Natural killer cell treated with Interleukin-12 subunit alpha and Interleukin-12 subunit beta and Interleukin-15 and Interleukin-18, amount 100 ng/mL, for 72 hours (primary cell): ENCODE measurements around the gene ZBTB45. TPM values are rescaled to one million over a fixed set of nuclear protein-coding genes. Genes with fewer than 3 reads are reported as not detected.

ENCODE experiments used
- ATAC-seq, 2 donors: fragments of 150-1000 bp; cut with Tn5 transposase in 1 of 2; sonication (Bioruptor Pico), chemical (Tn5 transposase) in 1 of 2; 2 replicates each; pipeline ENCODE4 v1.10.0; 2021
- DNase-seq: peaks from one replicate; pipeline ENCODE4 v3.0.0; 2022; ENCODE audit warnings: low spot score
- H3K27ac Mint-ChIP-seq, 2 donors: 1 replicate in 1 of 2; 2 replicates in 1 of 2; pipeline ENCODE4 v1.8.0; 2022; ENCODE audit warnings: mixed read lengths in 2 of 2, mild to moderate bottlenecking in 1 of 2, moderate library complexity in 1 of 2
- H3K27me3 Mint-ChIP-seq, 2 donors: 1 replicate in 1 of 2; 2 replicates in 1 of 2; pipeline ENCODE4 v1.8.0; 2022; ENCODE audit warnings: mixed read lengths in 2 of 2
- H3K36me3 Mint-ChIP-seq: one replicate; pipeline ENCODE4 v1.8.0; 2022; ENCODE audit warnings: mixed read lengths
- H3K4me1 Mint-ChIP-seq, 2 donors: 1 replicate in 1 of 2; 2 replicates in 1 of 2; pipeline ENCODE4 v1.8.0; 2022; ENCODE audit warnings: low read depth in 2 of 2, mixed read lengths in 2 of 2, mild to moderate bottlenecking in 1 of 2
- H3K4me3 Mint-ChIP-seq: one replicate; pipeline ENCODE4 v1.8.0; 2022; ENCODE audit warnings: mixed read lengths
- H3K9me3 Mint-ChIP-seq: 2 replicates; pipeline ENCODE4 v1.8.0; 2022; ENCODE audit warnings: mixed read lengths
- total RNA-seq, 2 donors: library from RNA; stranded (reverse); gene quantifications; one replicate each; pipeline ENCODE4 v1.2.3, GENCODE V29; 2022

The ZBTB45 gene
- total RNA-seq, result 10 to 100 TPM; 18.0 to 25.9 TPM

DNA sequence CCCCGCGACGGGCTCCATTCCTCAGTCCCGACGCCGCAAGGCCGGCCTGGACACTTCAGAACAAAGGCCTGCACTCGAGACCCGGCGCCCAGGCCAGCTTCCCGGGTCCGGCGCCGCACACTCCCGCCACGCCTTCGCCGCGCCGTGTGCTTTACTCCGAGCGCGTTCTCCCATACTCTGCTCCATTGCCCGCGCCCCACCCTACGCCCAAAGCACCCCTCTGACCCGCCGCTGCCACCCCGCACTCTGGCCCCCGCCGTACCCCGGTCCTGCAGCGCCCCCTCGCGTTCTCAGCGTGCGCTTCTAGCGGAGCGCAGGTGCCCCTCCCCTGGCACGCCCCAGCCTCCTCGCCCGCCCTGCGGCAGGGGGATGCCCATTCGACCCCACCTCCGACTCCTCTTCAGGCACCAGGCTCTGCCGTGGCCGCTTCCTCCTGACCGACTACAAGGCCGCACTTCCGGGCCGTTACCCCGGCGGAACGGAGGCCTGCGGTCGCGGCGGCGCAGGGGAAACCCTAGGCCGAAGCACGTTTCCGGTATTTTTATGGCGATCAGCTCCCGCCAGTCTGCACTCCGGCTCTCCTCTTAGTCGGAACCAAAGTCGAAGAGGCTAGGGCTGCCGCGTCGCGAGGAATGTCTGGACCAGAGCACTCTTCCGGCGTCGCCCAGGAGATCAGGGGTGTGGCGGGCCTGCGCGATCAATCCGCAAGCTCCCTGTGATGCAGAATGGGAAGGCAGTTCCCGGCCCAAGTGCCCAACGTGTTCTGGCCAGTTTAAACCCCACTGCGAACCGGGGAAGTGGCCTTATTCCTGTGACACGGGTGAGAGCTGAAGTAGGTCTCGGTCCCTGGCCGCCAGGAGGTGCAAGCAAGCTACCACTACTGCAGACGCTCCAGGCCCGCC lies at the start of gene ZBTB45:
Gene ZBTB45, minus strand, starts transcription at position 456 of the 902 bp plus-strand sequence. CDS start 2,137 bp downstream, outside the sequence.
- ATAC-seq (peak; percentile 90 to 93), DNase-seq (peak; percentile 94)
- peak within 1 kb of the TSS; percentile 99 for H3K4me3 Mint-ChIP-seq
- H3K27ac Mint-ChIP-seq, result peak within 1 kb of the TSS; percentile 96 to 98
- no peaks in the 10 kb centered on the region for H3K36me3 Mint-ChIP-seq
- peaks cover 34 to 38% of the 10 kb centered on the region in 2 donors for H3K4me1 Mint-ChIP-seq
- no peaks in the 10 kb centered on the region for H3K9me3 Mint-ChIP-seq
- H3K27me3 Mint-ChIP-seq, result no peaks in the 10 kb centered on the region

DNA sequence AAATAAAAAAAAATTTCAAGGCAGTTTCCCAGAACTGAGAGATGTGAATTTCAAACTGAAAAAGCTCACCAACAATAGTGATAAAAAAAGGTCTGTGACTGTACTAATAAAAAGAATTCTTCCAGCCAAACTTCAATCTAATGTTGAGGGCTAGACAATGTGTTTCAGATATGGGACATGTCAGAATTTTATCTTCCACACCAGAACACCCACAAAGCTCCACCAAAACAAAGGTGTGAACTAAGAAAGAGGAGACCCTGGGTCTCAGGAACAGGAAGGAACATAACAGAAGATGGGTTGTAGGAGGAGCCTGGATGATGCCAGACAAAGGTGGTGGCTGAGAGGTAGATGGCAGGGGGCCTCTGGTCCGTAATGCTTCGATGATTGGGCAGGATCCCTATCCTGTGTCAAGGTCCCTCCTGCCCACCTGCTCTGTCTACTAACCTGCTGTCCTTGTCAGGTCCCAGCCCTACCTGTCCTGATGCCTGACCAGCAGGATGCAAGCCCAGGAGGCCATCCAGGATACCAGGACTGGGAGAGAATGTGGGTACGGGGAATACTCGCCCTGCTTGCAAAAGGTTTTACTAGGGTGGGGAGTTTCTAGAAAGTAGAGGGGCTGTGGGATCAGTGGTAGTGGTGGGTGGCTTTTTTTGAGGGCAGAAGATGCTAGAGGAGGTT lies 49.0 kb upstream of the ZBTB45 start:
- Mint-ChIP-seq H3K4me3 (no peak overlapping the region), H3K27ac (no peak overlapping the region), H3K36me3 (no peaks in the 10 kb centered on the region), H3K4me1 (peaks cover 34 to 35% of the 10 kb centered on the region in 2 donors), H3K27me3 (peaks cover 0 to under 1% of the 10 kb centered on the region in 2 donors), H3K9me3 (no peaks in the 10 kb centered on the region)
- ATAC-seq, result no peak
- DNase-seq, result no peak

DNA sequence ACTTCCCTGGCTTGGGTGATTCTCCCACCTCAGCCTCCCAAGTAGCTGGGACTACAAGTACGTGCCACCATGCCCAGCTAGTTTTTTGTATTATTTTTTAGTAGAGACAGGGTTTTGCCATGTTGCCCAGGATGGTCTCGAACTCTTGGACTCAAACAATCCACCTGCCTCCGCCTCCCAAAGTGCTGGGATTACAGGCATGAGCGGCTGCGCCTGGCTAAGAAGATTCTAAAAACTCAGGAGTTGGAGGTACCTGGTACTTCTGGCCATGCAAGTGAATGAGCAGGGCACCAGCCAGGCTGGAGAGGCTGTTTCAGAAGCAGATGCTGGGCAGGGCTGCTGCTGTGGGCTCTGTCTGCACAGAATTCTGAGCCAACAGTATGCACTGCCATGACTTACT lies 47.4 kb upstream of the ZBTB45 start:
- no peak overlapping the region for H3K27ac Mint-ChIP-seq
- H3K4me1 Mint-ChIP-seq, result peaks cover 26 to 29% of the 10 kb centered on the region in 2 donors
- peaks cover 0 to 3% of the 10 kb centered on the region in 2 donors for H3K27me3 Mint-ChIP-seq
- ATAC-seq, result no peak
- no peaks in the 10 kb centered on the region for H3K36me3 Mint-ChIP-seq
- H3K4me3 Mint-ChIP-seq, result no peak overlapping the region
- DNase-seq, result no peak
- H3K9me3 Mint-ChIP-seq, result no peaks in the 10 kb centered on the region

- ATAC-seq (no peak), DNase-seq (no peak)
These were observed 44.2 kb upstream of the ZBTB45 start for GRCh38 chr19:58563823-58564222.

DNA sequence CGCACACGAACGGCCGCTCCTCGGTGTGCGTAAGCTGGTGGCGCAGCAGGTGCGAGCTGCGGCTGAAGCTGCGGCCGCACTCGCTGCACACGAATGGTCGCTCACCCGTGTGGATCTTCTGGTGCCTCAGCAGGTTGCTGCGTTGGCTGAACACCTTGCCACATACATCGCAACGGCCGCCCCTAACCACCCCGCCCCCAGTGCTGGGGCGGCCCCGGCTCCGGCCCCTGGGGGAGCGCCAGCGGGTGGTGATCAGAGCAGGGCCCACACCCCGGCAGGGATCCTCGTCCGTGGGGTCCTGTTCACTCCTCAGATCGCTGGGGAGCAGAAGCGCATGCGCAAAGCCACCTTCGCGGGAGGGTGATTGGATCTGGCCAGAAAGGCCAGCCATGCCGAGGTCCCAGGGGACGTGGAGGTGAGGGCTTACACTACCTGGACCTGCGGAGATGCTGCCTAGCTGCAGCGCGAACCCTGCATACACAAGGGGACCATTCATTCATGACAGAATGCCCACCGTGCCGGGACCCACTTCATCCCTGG lies 43.5 kb upstream of the ZBTB45 start:
- DNase-seq, result peak; percentile 67
- no peak for ATAC-seq
- Mint-ChIP-seq H3K27me3 (peaks cover 0 to 3% of the 10 kb centered on the region in 2 donors), H3K4me1 (peaks cover 28 to 36% of the 10 kb centered on the region in 2 donors), H3K4me3 (peak overlapping the region; percentile 67), H3K27ac (peak overlapping the region; percentile 58 to 100), H3K9me3 (no peaks in the 10 kb centered on the region), H3K36me3 (peaks cover under 1% of the 10 kb centered on the region)

More at GRCh38 chr19:58563823-58564222, 44.2 kb upstream of the ZBTB45 start:
- Mint-ChIP-seq H3K36me3 (no peaks in the 10 kb centered on the region), H3K9me3 (no peaks in the 10 kb centered on the region), H3K4me1 (peaks cover 33 to 40% of the 10 kb centered on the region in 2 donors), H3K27me3 (peaks cover 0 to 3% of the 10 kb centered on the region in 2 donors), H3K4me3 (peak overlapping the region; percentile 67), H3K27ac (peak overlapping the region; percentile 58 to 100)

DNA sequence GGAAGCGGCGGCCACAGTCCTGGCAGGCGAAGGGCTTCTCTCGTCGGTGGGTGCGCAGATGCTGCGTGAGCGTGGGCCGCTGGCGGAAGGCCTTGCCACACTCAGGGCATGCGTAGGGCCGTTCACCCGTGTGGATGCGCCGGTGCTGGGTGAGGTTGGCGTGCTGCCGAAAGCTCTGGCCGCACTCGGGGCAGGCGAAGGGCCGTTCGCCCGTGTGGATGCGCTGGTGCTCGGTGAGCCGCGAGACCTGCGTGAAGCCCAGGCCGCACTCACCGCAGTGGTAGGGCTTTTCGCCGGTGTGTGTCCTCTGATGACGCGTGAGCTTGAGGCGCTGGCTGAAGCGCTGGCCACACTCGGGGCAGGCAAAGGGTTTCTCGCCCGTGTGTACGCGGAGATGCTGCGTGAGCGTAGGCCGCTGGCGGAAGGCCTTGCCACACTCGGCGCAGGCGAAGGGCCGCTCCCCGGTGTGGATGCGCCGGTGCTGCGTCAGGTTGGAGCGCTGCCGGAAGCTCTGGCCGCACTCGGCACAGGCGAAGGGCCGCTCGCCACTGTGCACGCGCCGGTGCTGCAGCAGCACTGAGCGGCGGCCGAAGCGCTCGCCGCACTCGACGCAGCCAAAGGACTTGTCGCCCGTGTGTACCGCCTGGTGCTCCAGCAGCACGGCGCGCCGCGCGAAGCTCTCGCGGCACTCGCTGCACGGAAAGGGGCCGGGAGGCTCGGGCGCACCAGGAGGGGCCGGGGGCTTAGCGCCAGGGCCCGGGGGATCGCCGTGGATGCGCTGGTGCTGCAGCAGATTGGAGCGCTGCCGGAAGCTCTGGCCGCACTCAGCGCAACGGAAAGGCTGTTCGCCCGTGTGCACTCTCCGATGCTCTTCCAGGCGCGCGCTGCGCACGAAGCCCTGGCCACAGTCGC lies 42.8 kb upstream of the ZBTB45 start:
- Mint-ChIP-seq H3K27me3 (peaks cover 0 to 3% of the 10 kb centered on the region in 2 donors), H3K9me3 (no peaks in the 10 kb centered on the region), H3K27ac (peak overlapping the region; percentile 58 to 100), H3K36me3 (peaks cover 8% of the 10 kb centered on the region), H3K4me1 (peaks cover 33 to 42% of the 10 kb centered on the region in 2 donors), H3K4me3 (peak overlapping the region; percentile 67)
- peak; percentile 69 for DNase-seq
- ATAC-seq, result peak in 1 of 2 donors; percentile 28

DNA sequence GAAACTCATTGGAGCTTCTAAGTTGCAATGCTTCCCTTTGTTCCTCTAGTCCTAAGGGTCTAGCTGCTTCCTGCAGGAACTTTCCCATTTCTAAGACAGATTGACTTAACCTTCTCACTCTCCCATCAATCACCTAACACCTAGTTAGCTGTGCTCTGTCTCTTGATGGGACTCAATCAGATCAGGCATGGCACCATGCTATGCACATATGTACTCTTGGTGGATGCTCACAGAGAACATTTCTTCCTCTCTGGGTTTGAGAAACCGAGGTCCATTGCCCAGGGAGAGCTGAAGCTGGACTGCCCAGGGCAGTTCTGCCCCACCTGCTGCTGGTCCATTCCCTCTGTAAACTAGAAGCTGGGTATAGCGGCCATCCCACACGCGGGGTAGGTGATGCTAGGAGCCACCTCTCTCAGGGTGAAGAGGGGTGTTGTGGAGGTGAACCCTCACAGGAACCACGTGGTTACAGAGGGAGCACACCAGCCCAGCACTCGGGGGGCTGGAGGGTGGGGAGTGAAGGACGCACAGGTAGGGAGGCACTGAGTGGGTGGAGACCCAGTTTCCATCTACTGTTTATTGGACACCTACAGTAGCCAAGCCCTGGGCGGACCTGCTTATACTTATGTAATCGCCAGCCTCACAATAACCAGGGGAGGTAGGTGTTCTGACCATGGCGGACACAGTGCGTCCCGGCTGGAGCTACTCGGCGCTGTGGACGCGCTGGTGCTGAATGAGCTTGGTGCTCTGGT lies 41.9 kb upstream of the ZBTB45 start:
- H3K27me3 Mint-ChIP-seq, result peaks cover 0 to 3% of the 10 kb centered on the region in 2 donors
- peak; percentile 41 for DNase-seq
- H3K27ac Mint-ChIP-seq, result peak overlapping the region in 1 of 2 donors; percentile 100
- ATAC-seq, result no peak
- H3K4me1 Mint-ChIP-seq, result peaks cover 41 to 48% of the 10 kb centered on the region in 2 donors
- peaks cover 9% of the 10 kb centered on the region for H3K36me3 Mint-ChIP-seq
- no peaks in the 10 kb centered on the region for H3K9me3 Mint-ChIP-seq
- H3K4me3 Mint-ChIP-seq, result peak overlapping the region; percentile 67

DNA sequence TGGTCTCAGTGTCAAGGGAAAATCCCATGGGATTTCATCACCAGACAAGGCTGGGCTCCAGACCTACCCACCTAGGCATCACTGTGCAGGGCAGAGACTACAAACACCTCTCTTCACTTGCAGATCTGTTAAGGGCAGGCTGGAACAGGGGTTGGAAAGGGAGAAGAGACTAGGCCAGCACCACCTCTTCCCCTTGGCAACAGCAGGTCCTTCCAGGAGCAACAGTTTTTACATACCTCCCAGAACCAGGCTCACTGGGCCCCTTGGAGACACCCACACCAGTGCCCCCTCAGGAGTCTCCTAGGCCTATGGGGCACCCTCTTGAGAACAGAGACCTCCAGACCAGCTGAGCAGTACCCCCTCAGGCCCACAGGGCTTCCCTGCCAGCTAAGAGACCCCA lies 41.3 kb upstream of the ZBTB45 start:
- peaks cover 47 to 53% of the 10 kb centered on the region in 2 donors for H3K4me1 Mint-ChIP-seq
- H3K4me3 Mint-ChIP-seq, result peak overlapping the region; percentile 67
- no peak for ATAC-seq
- DNase-seq, result peak; percentile 28
- H3K27me3 Mint-ChIP-seq, result peaks cover 0 to 3% of the 10 kb centered on the region in 2 donors
- no peaks in the 10 kb centered on the region for H3K9me3 Mint-ChIP-seq
- H3K36me3 Mint-ChIP-seq, result peaks cover 9% of the 10 kb centered on the region
- peak overlapping the region in 1 of 2 donors; percentile 100 for H3K27ac Mint-ChIP-seq

GRCh38 chr19:58560007-58560887 lies 40.6 kb upstream of the ZBTB45 start:
- ATAC-seq (no peak), DNase-seq (peak; percentile 48)
- Mint-ChIP-seq H3K36me3 (peaks cover 9% of the 10 kb centered on the region), H3K27me3 (peaks cover 0 to 3% of the 10 kb centered on the region in 2 donors), H3K4me1 (peaks cover 50 to 56% of the 10 kb centered on the region in 2 donors), H3K27ac (peak overlapping the region; percentile 98 to 100), H3K9me3 (no peaks in the 10 kb centered on the region), H3K4me3 (peak overlapping the region; percentile 99)

DNA sequence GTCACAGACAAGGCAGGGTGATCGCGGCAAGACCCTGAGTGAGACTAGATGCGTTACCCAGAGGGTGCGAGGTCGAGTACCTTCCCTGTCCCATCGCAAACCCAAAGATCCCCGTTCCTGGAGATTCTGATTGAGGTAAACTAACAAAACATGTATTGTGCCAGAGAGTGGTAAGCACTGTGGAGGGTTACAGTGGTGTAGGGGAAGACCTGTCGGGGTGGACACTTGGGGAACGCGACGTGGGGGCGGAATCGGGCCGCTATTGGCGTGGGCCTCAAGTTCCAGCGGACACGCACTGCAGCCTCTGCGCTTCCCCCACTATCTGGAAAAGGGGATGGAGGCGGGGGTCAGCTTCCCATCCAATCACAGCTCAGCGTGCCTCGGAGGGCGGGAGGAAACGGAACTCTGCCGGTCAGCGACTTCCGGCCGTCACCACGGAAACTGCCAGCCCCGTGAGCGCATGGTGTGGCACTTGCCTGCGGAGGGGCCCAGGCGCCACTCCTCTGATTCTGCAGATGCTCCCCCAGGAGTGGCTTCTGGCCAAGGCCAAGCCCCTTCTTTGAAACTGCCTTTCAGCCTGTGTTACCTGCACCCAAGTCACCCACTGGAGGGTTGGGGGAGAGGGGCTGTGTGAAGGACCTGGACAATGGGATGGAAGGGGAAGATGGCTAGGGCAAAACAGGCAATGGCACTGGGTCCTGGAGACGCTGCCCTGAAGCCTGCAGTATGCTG lies 39.8 kb upstream of the ZBTB45 start:
- DNase-seq, result peak; percentile 92
- peaks cover 56 to 59% of the 10 kb centered on the region in 2 donors for H3K4me1 Mint-ChIP-seq
- no peaks in the 10 kb centered on the region for H3K9me3 Mint-ChIP-seq
- H3K4me3 Mint-ChIP-seq, result peak overlapping the region; percentile 99
- peak overlapping the region; percentile 98 to 100 for H3K27ac Mint-ChIP-seq
- peaks cover 0 to 3% of the 10 kb centered on the region in 2 donors for H3K27me3 Mint-ChIP-seq
- ATAC-seq, result peak; percentile 37 to 55
- peaks cover 10% of the 10 kb centered on the region for H3K36me3 Mint-ChIP-seq

GRCh38 chr19:58558623-58559274 lies 39.1 kb upstream of the ZBTB45 start:
- H3K9me3 Mint-ChIP-seq, result no peaks in the 10 kb centered on the region
- peak overlapping the region; percentile 98 to 100 for H3K27ac Mint-ChIP-seq
- peaks cover 17% of the 10 kb centered on the region for H3K36me3 Mint-ChIP-seq

More at GRCh38 chr19:58558623-58559274, 39.1 kb upstream of the ZBTB45 start:
- Mint-ChIP-seq H3K27me3 (peaks cover 0 to 3% of the 10 kb centered on the region in 2 donors), H3K4me1 (peaks cover 56 to 61% of the 10 kb centered on the region in 2 donors), H3K4me3 (peak overlapping the region; percentile 99)
- ATAC-seq (peak; percentile 79 to 85), DNase-seq (peak; percentile 99)
